Stomach (tissue), 9 donors: ENCODE results near the gene KRTAP10-5. TPM values are rescaled to one million over a fixed set of nuclear protein-coding genes. Genes with fewer than 3 reads are reported as not detected.
A peak's percentile ranks its signal among the peaks of the same experiment; 100 is the strongest.
"Not testable (repeated sequence)": the region's sequence is repeated elsewhere in the genome, so short reads cannot be mapped to it uniquely, and the experiment has no call there.

ENCODE experiments used
- DNase-seq, 2 donors: peaks; one replicate each; pipeline versions ENCODE4 v3.0.0 to v3.0.0-alpha.2; 2013 to 2019
- H3K27ac ChIP-seq, 5 donors: fragments of 200-600 bp in 4 of 5; sonication (generic) in 4 of 5; one replicate each; pipeline ENCODE4 v1.5.1; 2013 to 2019; ENCODE audit warnings: mild to moderate bottlenecking in 1 of 5, moderate library complexity in 1 of 5
- H3K27me3 ChIP-seq, 3 donors: fragments of 200-600 bp; sonication (generic); one replicate each; pipeline ENCODE4 v1.5.1; 2017 to 2019; ENCODE audit warnings: mixed run types in 1 of 3
- H3K36me3 ChIP-seq, 4 donors: fragments of 200-600 bp; sonication (generic); 1 replicate in 3 of 4; 2 replicates in 1 of 4; pipeline ENCODE4 v1.5.1; 2016 to 2019
- H3K4me1 ChIP-seq, 4 donors: fragments of 200-600 bp; sonication (generic); one replicate each; pipeline ENCODE4 v1.5.1; 2016 to 2019
- H3K4me3 ChIP-seq, 4 donors: fragments of 200-600 bp; sonication (generic) in 3 of 4; one replicate each; pipeline ENCODE4 v1.5.1; 2016 to 2019; ENCODE audit warnings: mild to moderate bottlenecking in 1 of 4
- H3K9me3 ChIP-seq, 4 donors: fragments of 200-600 bp; sonication (generic); one replicate each; pipeline ENCODE4 v1.5.1; 2016 to 2019
- CTCF ChIP-seq, 7 experiments: fragments of 450-650 bp in 4 of 7; fragments of 200-600 bp in 3 of 7; sonication (generic) in 3 of 7; IDR thresholded peaks; one replicate each; pipeline ENCODE4 v1.5.1; 2016 to 2019; ENCODE audit warnings: antibody characterized with exemption in 7 of 7, control low read depth in 2 of 7, mild to moderate bottlenecking in 1 of 7
- EP300 ChIP-seq: sonication (generic); formaldehyde crosslinking; IDR thresholded peaks from one replicate; pipeline ENCODE4 v1.6.1; 2017; ENCODE audit warnings: antibody characterized with exemption
- POLR2A ChIP-seq, 4 donors: fragments of 450-650 bp; IDR thresholded peaks; one replicate each; pipeline ENCODE4 v1.6.1; 2016; ENCODE audit warnings: antibody characterized with exemption in 4 of 4, control low read depth in 2 of 4, mild to moderate bottlenecking in 1 of 4, moderate library complexity in 1 of 4
- POLR2AphosphoS5 ChIP-seq, 3 donors: sonication (generic); formaldehyde crosslinking; IDR thresholded peaks; one replicate each; pipeline ENCODE4 v1.6.1; 2016; ENCODE audit warnings: antibody characterized with exemption in 3 of 3
- WGBS, 5 donors: extraction: QIAGEN DNeasy Blood & Tissue Kit in 3 of 5; methylation state at CpG; one replicate each; pipeline versions ENCODE4 v1.1.5 to v1.1.7; 2013 to 2018; 5-methylcytosine and 5-hydroxymethylcytosine counted together
- intact Hi-C: fragments of 100-400 bp; cut with DNase I; formaldehyde crosslinking; loops from one replicate; pipeline ENCODE4 v1.15.1; 2023; ENCODE audit warnings: low total_unique reads
- polyA plus RNA-seq, 3 donors: library from polyadenylated mRNA; stranded (reverse); fragments of 200-250 nt; gene quantifications; one replicate each; pipeline ENCODE4 v1.2.3, GENCODE V29; 2013
- total RNA-seq, 5 donors: library from RNA; depleted of rRNA; stranded (reverse); fragments of >200 nt; gene quantifications; one replicate each; pipeline versions ENCODE4 v1.1.0 to v1.2.3, GENCODE V29; 2014 to 2016
- donor health status: healthy with polysubstance abuse.
- donor health status: Bipolar disorder and iron deficiency.
- donor health status: healthy.

The KRTAP10-5 gene
- total and polyA plus RNA-seq, 8 donors: 0.10 TPM; not detected in 7

- no peak overlapping the region for H3K4me3 ChIP-seq
- WGBS, 5 donors: 76 to 93% (median 79%) methylated on average over 1 of the region's 1 CpG
- no peak for DNase-seq
- TF ChIP-seq POLR2A (IDR thresholded peaks at IDR 0.05) (no peak), CTCF (IDR thresholded peaks at IDR 0.05) (no peak), EP300 (no peak), POLR2AphosphoS5 (IDR thresholded peaks at IDR 0.05) (no peak)
- H3K4me1 ChIP-seq: no peaks in the 10 kb centered on the region
- intact Hi-C loops: no loop called here
- peaks cover 0 to 13% (median 0%) of the 10 kb centered on the region in 3 donors for H3K27me3 ChIP-seq
- H3K27ac ChIP-seq: no peak overlapping the region
- H3K36me3 ChIP-seq: no peaks in the 10 kb centered on the region
- H3K9me3 ChIP-seq: peaks cover 0 to 4% (median 0%) of the 10 kb centered on the region in 4 donors
These were observed 16.3 kb downstream of the KRTAP10-5 start for GRCh38 chr21:44564099-44564498.

GRCh38 chr21:44558695-44559094 lies 21.7 kb downstream of the KRTAP10-5 start, which contains the start of gene KRTAP10-3:
Gene KRTAP10-3, minus strand, starts transcription at chr21:44558795. Its CDS starts 80 bp downstream, at chr21:44558715.
- no peak for TF ChIP-seq POLR2A (IDR thresholded peaks at IDR 0.05)
- no peak for TF ChIP-seq CTCF (IDR thresholded peaks at IDR 0.05)
- TF ChIP-seq POLR2AphosphoS5 (IDR thresholded peaks at IDR 0.05): no peak
- TF ChIP-seq EP300: no peak
- WGBS, 5 donors: 63 to 74% (median 70%) methylated on average over 5 of the region's 5 CpGs

GRCh38 chr21:44558329-44558675 lies 22.1 kb downstream of the KRTAP10-5 start:
- H3K27ac ChIP-seq, DNase-seq, H3K4me1 ChIP-seq, H3K9me3 ChIP-seq, H3K4me3 ChIP-seq, H3K36me3 ChIP-seq, intact Hi-C loops: not testable (repeated sequence)
- 65 to 80% (median 72%) methylated on average over 8 to 10 of the region's 10 CpGs for WGBS, 5 donors
- peaks cover 0 to 37% (median 20%) of the 10 kb centered on the region in 3 donors for H3K27me3 ChIP-seq

More at GRCh38 chr21:44558695-44559094, 21.7 kb downstream of the KRTAP10-5 start, which contains the start of gene KRTAP10-3:
- no peak within 1 kb of the TSS for H3K4me3 ChIP-seq
- peaks cover 0 to 37% (median 20%) of the 10 kb centered on the region in 3 donors for H3K27me3 ChIP-seq
- H3K9me3 ChIP-seq: peaks cover 0 to 6% (median under 1%) of the 10 kb centered on the region in 4 donors
- H3K4me1 ChIP-seq: no peaks in the 10 kb centered on the region
- intact Hi-C loops: no loop called here
- DNase-seq: no peak
- no peaks in the 10 kb centered on the region for H3K36me3 ChIP-seq
- no peak within 1 kb of the TSS for H3K27ac ChIP-seq

GRCh38 chr21:44557491-44558328 lies 22.7 kb downstream of the KRTAP10-5 start:
- intact Hi-C loops: no loop called here

More at GRCh38 chr21:44557491-44558328, 22.7 kb downstream of the KRTAP10-5 start:
- Histone ChIP-seq H3K27ac (no peak overlapping the region), H3K4me1 (no peaks in the 10 kb centered on the region), H3K4me3 (no peak overlapping the region), H3K9me3 (peaks cover 0 to 6% (median 0%) of the 10 kb centered on the region in 4 donors), H3K36me3 (no peaks in the 10 kb centered on the region), H3K27me3 (peaks cover 0 to 37% (median 20%) of the 10 kb centered on the region in 3 donors)
- peak in 1 of 2 donors; percentile 24 for DNase-seq
- 44 to 55% (median 49%) methylated on average over 26 to 30 of the region's 30 CpGs for WGBS, 5 donors
- no peak for TF ChIP-seq POLR2AphosphoS5 (IDR thresholded peaks at IDR 0.05)
- no peak for TF ChIP-seq CTCF (IDR thresholded peaks at IDR 0.05)
- TF ChIP-seq EP300: no peak
- no peak for TF ChIP-seq POLR2A (IDR thresholded peaks at IDR 0.05)
